ENCODE results near the gene CDK14.
A peak's percentile ranks its signal among the peaks of the same experiment; 100 is the strongest.

The CDK14 gene

DNA sequence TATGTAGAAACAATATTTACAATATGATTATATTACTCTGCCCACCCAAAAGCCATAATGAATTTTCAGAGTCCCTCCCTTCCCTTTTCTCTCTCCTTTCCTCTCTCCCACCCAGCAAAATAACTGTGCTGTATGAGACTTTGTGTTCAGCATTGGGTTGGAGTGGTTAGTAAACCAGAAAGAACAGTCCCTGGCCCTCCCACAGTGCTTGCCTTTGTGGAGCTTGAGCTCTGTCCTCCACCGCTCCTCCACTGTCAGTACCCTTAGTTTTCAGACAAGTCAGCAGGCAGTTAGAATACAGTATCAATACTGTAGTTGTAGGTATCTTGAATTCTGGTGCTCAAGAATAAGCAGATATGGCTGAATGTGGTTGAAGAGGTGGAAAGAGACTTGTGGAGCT lies 92.7 kb downstream of the CDK14 start:
- no peak for FAIRE-seq

DNA sequence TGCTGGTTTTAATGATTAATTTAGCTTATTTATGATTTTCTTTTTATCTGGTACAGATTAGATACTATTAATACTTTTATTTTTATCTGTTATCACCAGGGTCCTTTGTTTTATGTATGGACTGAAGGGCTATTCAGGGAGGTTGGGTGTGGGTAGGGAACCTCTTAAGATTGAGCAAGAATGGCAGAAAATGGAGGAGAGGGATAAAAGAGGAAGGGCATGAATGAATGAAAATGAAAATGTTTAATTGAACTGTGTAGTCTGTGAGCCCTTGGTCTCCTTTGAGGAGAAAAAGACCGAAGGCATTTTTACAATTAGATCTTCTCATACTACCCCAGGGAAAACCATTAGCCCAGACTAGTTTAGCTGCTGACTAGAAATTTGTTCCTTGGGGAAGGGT lies 93.1 kb downstream of the CDK14 start:
- no peak for FAIRE-seq

DNA sequence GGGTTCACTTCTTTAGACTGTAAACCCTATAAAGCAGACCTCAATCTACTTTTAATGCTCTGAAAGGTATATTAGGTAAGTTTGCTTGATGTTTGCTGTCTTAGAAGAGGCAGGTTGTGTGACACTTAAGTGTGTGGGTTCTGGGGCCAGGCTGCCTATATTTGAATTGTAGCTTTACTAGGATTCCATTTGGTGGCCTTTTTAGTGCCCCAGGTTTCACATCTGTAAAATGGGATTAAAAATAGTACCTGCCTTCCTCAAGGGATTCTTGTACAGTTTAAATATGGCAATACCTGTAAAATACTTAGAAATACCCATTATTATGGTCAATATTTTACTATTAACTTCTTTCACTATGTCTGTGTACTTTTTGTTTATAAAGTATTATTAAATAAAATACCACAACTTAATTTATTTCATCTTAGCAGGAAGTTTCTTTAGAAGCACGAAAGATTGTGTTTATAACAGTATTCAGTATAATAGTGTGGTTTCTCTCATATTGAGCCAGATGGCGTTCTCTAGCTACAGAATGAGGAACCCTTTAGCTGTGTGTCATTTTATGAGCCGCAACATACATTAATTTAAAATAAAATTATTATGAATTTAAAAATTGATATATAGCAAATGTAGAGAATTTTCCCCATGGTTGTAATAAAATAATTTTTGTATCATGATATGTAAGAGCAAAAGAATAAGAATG lies 94.2 kb downstream of the CDK14 start:
- no peak for FAIRE-seq

DNA sequence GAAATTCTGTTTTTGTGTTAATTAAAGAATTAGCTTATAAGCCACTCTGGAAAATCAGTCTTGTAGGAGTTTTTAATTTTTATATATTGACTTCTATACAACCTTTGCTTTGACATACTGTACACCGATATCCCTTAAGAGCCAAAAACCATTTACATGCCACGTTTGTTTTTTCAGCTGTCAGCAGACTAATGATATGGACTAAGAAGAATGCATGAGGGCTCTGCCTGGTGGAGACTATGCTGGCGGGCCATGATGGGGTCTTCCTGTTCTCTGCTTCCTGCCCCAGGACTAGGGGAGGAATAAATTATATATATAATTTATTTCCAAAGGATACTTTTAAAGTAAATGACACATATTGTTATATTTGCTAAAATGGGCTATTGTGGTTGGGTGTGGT lies 96.3 kb downstream of the CDK14 start:
- FAIRE-seq, result no peak

DNA sequence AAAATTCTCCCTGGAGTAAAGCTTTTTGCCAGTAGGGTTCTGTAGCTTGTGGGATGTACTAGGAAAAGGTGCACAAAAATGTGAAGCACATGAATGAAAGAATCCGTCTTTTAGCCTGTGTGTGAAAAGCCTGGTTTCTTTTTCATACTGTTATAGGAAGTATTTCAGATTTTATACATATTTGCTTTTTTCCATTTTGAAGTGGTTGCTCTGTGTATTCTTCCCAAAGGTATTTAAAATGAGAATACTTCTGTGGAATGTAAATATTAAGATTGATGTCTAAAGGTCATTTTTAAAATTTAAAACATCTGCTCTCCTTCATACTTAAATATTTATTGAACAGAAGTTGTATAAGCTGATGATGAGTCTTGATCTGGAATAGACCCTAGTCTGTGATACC lies 96.8 kb downstream of the CDK14 start:
- FAIRE-seq, result no peak

DNA sequence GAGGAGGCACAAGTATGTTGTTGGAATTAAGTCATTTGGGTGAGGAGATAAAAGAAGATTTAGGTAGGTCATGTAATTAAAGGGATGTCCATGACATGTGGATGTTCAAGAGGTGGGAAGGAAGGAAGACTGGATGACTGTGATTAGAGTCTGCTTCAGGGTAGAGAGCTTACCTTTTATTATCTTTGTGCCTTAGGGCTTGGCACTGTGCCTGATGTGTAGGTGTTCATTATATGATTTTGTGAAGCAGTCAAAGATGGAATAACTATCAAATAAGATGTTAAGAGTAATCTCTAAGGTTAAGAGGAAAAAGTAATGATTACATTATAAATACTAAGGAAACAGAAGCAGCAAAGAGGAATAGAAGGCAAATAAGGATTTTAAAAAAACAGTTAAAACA lies 97.8 kb downstream of the CDK14 start:
- no peak for FAIRE-seq

DNA sequence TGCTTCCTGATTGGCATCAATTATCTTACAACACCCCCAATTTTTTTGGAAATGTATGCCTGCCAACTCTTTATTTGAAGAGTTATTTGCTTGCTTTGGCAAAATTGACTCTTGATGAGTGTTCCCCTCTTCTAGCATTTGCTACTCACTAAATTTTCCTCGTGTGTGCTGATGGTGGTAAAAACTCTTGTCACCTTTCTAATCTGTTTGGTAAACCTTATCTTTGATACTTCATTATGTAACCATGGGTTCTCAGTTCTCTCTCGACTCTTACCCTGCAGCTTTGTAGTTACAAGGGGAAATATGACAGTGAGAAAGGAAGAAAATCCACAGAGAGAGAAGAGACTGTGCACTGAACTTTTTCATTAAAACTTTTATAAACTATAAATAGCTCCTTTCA lies 102.5 kb downstream of the CDK14 start:
- peak; percentile 58 for FAIRE-seq

DNA sequence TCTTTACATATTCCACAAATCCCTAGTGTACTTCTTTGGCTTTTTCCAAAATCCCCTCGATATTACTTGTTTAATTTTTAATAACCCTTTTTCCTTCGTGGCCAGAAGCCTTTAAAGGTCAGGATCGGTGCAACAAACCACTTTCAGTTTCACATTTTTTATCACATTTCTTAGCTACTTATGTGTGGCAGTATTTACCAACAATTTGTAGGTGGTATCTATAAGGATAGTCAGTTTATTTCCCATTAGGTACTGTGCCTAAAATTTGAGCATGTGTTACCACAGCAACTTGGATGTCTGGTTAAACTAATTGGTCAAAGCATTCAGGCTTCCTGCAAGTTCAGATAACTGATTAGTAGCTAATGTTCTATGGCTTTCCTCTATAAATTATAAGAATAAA lies 104.9 kb downstream of the CDK14 start:
- FAIRE-seq, result no peak

DNA sequence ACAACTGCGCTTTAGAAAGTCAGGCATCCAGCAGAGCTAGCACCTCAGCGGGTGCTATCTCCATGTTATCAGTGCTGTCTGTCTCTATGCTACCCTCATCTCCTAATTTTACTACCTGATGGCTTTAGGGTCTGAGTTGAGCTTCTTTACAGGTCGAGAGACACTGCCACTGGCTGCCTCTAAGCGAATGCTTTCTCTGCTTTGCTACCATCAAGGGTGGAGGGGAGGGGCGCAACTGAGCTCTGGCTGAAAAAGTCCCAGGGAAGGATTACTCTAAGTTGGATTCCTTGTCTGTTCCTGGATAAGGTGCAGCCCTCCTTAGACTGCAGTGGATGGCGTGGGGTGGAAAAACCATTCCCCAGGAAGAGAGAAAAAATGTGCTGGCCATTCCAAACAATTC lies 105.7 kb downstream of the CDK14 start:
- FAIRE-seq, result no peak

DNA sequence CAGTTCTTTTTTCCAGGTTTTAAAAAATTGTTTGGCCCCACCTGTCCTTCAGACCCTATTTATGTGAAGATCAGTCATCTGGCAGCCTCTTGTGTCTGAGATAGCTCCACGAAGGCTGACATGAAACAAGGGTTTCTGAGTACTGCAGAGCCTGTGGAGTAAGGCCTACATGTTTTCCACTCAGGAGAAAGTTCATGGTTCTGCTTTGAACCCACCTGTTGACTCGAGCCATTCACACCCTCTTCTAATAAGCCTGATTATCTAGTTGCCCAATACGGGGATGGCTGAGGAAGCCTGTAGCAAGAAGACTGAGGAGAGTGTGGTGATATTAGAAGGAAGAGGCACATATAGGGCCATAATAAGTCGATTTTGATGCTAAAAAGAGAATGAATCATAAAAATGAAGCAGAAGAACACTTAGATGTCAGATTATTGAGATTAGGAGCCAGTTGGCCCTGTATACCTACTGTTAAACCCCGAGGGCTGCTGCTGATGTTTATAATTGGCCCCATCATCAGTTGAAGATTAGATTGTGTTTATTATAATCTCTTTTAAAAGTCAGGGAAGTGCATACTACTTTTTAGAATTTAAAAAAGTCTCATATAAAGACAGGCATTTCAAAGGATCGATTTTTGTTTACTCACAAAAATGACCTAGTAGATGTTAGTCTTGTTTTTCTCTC lies 109.4 kb downstream of the CDK14 start:
- peak; percentile 33 for FAIRE-seq

DNA sequence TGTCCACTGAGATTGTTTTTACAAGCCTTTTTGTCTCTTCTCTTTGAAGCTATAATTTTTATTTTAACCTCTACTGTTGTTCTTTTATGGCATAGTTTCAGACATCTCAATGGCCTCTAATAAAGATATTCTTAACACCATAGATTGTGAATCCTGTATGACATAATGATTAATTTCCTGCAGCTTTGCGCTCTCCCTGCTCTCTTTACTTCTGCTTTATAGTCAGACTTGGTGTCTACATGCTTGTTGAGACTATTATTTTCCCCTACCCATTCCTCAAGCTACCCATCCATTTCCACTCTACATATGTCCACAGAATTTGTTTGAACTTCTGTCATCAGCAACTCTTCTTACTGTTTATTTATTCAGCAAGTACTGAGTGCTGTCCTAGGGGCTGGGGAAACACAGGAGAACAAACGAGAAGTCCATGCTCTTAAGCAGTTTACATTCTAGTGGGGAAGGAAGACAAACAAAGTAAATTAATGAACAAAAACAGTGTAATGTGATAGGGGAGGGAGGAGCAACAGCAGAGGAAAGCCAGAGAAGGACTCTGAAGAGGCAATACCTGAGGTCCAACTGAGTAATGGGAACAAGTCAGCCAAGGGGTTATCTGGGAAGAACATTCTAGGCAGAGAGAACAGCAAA lies 110.1 kb downstream of the CDK14 start:
- peak; percentile 86 for FAIRE-seq

DNA sequence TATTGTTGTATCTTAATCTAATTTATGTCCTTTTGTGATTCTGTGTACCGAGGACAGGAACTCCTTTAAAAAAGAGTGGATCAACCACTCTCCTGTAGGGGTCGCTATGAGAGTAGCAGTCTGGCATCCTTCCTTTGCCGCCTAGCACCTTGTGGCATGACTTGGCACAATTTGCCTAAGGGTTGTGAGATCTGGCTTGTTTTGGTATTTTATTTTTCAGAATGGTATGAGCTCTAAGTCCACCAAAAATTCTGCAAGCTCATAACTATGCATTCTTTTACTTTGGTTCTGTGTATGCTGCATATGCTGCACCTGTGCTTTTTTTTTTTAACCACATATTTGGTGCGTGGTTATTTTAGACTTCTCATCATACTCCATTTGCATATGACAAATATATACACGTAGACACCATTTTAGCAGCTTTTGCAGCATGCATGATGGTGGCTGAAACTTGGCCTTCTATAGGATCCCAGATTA lies 112.8 kb downstream of the CDK14 start:
- no peak for FAIRE-seq

DNA sequence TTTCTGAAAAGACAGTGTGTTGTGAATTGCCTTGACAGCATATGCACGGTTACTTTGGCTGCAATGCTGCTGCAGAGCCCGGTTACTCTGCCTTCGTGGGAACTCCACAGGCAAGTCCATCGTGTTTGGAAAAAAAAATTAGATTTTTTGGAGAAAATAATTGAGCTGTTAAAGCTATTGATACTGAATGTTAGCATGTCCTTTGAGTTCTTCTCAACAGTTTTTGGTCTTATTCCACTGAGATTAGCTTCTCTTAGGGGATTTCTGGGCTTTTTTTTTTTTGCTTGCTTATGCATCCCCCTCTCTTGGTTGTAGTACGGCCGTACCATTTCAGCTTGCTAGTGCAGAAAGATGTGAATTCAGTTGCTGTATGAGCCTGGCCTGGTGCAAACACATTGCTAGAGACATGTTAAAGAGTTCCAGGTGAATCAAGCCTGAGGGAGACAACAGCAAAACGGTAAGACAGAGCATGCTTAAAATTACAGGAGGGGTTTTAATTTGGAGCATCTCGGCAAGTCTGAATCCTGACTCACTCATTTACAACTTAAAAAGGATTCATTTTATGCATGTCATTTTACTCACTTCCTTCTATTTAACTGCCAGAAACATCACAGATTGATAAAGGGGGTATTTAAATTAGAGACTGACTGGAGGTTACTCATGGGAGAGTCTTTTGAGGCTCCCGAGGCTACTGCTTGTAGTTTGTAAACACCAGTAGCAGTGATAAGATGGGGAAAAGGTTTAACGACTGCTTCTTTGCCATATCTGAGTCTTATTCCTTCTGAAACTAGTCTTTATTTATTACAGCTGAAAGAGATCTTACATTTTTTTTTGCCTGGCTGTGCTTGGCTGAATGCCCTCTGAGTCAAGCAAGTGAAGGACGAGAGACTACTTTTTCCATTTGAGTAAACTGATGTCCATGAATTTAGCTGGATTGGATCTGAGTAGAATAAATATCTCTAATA lies 113.7 kb downstream of the CDK14 start:
- FAIRE-seq, result no peak

DNA sequence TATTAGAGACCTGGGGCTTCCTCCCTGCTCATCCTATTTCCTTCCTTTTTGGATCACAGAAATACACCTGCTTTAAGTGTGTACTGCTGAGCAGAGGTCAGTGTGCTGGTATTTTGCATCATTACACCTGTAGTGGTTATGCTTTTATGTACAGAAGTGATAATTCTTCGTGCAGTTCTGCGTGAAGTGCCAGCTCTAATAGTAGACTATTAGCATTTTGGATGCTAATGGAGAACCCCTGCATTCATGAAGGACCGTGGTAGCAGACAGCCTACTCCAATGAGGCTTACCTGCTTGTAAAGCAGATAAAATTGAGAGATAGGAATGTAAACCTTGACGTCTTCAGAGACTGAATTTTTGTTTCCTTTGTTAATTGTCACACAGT lies 114.3 kb downstream of the CDK14 start:
- FAIRE-seq, result peak; percentile 70

DNA sequence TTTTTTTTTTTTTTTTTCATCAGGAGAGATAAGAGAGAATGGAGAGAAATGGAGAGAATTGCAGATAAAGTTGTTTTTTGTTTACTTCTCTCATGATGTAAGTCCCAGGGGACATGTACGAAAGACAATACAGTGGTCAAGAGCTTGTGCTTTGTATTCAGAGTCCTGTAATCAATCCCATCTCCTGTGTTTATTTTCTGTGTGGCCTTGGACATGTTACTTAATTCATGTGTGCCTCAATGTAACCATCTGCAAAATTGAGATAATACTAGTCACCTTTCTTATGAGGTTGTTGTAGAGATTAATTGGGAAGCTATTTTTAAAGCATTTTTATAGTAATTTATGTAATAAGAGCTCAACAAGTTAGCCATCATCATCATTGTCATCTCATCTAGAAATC lies 117.5 kb downstream of the CDK14 start:
- FAIRE-seq, result peak; percentile 86

DNA sequence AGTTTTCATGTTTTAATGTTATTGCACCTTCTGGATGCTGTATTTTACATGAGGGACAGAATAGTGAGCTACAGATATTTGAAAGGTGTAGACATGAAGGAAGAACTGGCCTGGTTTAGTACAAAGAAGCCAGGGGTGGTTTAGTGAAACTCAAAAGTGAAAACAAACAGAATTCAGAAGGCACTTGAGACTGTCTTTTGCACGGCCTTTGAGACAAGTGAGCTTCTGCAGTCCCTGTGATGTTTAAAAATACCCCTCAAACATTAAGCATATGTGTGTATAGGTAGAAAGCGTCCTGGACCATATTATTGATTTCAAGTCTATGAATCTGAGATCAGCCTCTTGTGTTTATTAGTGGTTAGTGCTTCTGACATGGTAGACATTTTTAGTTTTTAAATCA lies 118.9 kb downstream of the CDK14 start:
- FAIRE-seq, result no peak

DNA sequence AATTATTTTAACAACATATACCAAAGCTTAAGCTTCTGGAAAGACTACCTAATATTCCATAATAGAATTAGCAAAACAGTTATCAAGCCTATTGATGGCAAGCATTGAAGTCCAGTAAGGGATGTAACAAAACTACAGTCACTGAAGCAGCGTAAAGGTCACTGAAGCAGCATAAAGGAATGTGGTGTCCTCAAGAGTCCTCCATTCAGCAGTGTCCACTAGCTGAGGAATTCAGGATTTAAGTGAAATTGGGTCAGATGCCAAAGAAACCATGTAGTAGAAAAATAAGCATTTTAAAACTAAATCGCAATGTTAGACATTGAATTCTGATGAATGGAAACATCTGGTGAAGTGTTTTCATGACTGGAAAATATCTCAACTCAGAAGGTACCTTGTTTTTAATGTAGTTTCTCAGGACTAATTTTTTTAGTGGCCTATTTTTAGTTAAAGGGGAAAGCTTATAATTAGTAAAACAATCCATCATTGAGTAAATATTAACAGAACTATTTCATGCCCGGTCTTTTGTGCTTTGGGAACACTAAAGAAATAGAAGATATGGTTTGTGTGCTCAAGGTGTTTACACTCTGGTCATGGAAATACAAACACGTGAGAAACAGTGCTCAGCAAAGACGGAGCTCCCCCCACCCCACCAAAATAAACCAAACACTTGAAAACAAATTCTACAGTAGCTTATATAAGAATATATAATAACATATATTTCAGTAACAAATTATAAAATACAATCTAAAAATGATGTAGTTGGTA lies 121.4 kb downstream of the CDK14 start:
- FAIRE-seq, result peak; percentile 81

DNA sequence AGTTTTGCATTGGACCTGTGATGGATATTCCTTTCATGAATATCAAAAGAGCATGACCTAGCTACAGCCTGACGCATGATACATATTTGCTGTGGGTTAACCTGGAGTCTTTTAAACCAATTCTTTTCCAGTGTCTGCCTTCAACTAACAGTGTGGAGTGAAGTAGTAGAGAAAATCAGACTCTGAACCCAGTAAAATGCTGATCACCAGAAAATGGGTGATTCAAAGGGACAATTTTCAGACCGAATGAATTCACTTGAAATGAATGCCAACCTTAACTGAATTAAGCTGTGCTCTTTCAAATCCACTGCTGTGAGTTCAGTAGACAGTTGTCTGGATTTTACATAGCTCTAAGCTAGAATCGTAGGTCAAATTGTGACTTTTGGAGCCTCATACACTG lies 123.0 kb downstream of the CDK14 start:
- FAIRE-seq, result peak; percentile 89

DNA sequence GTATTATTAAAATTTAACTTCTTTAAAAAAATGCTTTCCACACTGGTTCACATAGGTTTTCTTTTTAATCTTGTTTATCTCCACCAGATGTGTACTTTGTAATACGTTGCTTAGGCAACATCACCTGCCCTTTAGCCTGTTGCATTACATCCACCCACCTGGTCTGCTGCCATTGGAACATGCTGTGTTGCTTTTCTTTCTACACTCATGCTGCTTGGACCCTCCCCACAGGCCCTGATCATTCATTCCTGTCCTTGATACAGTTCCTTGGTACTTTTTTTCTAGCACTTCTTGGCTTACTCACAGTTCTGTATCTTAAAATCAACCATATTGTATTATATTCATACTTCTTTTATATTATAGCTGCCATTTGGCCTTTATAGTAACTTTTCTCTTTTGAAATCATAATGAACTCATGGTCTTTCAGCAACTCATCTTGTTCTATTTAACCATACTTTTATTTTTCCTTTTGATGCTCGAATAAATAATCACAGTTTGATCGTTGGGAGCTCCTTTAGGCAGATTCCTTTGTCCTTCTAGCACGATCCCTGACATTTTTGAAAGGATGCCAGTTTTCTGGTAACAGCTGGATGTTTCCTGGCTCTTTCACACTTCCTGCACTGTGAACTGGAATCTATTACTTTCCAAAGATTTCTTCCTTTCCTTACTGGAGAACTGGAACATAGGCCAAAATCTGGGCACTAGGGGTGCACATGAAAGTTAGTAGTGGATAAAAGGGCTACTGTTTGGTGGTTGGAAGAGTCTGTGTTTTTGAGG lies 125.1 kb downstream of the CDK14 start:
- peak; percentile 95 for FAIRE-seq

DNA sequence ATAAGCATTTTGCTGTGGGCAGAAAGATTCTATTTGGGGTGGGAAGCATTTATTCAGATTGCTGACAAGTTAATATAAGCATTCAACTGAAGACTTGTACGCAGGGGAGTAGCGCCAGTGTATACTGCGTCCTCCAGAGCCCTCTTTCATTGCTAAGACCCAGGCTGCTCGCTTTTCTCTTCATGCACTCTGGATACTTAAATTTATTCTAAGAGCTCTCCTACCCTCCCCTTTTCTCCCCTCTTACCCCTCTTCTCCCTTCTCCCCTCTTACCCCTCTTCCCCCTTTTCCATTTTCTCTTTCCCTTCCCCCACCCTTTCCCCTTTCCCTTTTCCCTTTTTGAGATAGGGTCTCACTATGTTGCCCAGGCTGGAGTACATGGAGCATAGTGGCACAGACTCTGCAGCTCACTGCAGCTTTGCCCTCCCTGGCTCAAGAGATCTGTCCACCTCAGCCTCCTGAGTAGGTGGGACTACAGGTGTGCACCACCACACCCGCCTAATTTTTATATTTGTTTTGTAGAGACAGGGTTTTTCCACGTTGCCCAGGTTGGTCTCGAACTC lies 125.8 kb downstream of the CDK14 start:
- FAIRE-seq, result no peak

DNA sequence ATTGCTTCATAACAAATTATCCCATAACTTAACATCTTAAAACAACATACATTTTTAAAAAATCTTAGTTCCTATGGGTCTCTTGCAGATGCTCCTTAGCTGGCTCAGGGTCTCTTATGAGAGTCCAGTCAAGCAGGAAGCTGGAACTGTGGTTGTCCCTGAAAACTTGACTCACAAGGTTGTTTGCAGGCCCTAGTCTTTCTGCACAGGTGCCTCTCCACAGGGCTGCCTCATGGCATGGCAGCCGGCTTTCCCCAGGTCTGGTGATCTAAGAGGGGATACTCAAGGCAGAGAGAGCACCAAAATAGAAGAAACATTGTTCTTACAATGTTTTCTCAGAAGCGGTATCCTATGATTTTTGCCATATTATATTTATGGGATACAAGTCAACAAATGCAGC lies 127.1 kb downstream of the CDK14 start:
- no peak for FAIRE-seq
